Gastroesophageal sphincter (tissue), 4 donors: ENCODE data around the gene TMEM117. TPM values are rescaled to one million over a fixed set of nuclear protein-coding genes. Genes with fewer than 3 reads are reported as not detected.

ENCODE experiments used
- ATAC-seq: fragments of 150-250 bp; one replicate; pipeline ENCODE4 v1.9.1; 2016; ENCODE audit warnings: mild to moderate bottlenecking, moderate library complexity
- H3K27ac ChIP-seq, 4 donors: fragments of 200-600 bp; sonication (generic) in 3 of 4; 1 replicate in 3 of 4; 2 replicates in 1 of 4; pipeline ENCODE4 v1.5.1; 2016 to 2019
- H3K27me3 ChIP-seq: fragments of 200-600 bp; sonication (generic); one replicate; pipeline ENCODE4 v1.5.1; 2019
- H3K36me3 ChIP-seq, 2 donors: fragments of 200-600 bp; sonication (generic); one replicate each; pipeline ENCODE4 v1.5.1; 2019; ENCODE audit warnings: control low read depth in 1 of 2
- H3K4me1 ChIP-seq, 3 donors: fragments of 200-600 bp; sonication (generic); 1 replicate in 2 of 3; 2 replicates in 1 of 3; pipeline ENCODE4 v1.5.1; 2016 to 2019; ENCODE audit warnings: control low read depth in 2 of 3
- H3K4me3 ChIP-seq, 2 donors: fragments of 200-600 bp; sonication (generic); one replicate each; pipeline ENCODE4 v1.5.1; 2019; ENCODE audit warnings: mild to moderate bottlenecking in 1 of 2, moderate library complexity in 1 of 2
- H3K9me3 ChIP-seq, 3 donors: fragments of 200-600 bp; sonication (generic); one replicate each; pipeline ENCODE4 v1.5.1; 2017 to 2019; ENCODE audit warnings: control low read depth in 2 of 3
- EP300 ChIP-seq: sonication (generic); formaldehyde crosslinking; IDR thresholded peaks from one replicate; pipeline ENCODE4 v1.6.1; 2017; ENCODE audit warnings: antibody characterized with exemption, mild to moderate bottlenecking
- POLR2A ChIP-seq, 2 donors: fragments of 450-650 bp; IDR thresholded peaks; one replicate each; pipeline ENCODE4 v1.6.1; 2017; ENCODE audit warnings: antibody characterized with exemption in 2 of 2, mild to moderate bottlenecking in 2 of 2, moderate library complexity in 1 of 2
- POLR2AphosphoS5 ChIP-seq: sonication (generic); formaldehyde crosslinking; IDR thresholded peaks from one replicate; pipeline ENCODE4 v1.6.1; 2017; ENCODE audit warnings: antibody characterized with exemption
- WGBS, 2 donors: methylation state at CpG; one replicate each; pipeline ENCODE4 v1.1.5; 2018; ENCODE audit warnings: low coverage in 1 of 2; 5-methylcytosine and 5-hydroxymethylcytosine counted together
- total RNA-seq, 4 donors: library from RNA; depleted of rRNA; stranded (reverse); fragments of >200 nt; gene quantifications; one replicate each; pipeline ENCODE4 v1.1.0, GENCODE V29; 2016
- TF ChIP-seq, protein P1 (sequence below), 4 experiments: fragments of 200-600 bp in 2 of 4; fragments of 450-650 bp in 2 of 4; sonication (generic) in 1 of 4; IDR thresholded peaks; one replicate each; pipeline ENCODE4 v1.5.1; 2017 to 2019; ENCODE audit warnings: antibody characterized with exemption in 4 of 4, mild to moderate bottlenecking in 2 of 4, moderate library complexity in 2 of 4

TMEM117 gene
- total RNA-seq, 4 donors from 2014 or later: 7.8 to 21.5 (median 12.3) TPM

DNA sequence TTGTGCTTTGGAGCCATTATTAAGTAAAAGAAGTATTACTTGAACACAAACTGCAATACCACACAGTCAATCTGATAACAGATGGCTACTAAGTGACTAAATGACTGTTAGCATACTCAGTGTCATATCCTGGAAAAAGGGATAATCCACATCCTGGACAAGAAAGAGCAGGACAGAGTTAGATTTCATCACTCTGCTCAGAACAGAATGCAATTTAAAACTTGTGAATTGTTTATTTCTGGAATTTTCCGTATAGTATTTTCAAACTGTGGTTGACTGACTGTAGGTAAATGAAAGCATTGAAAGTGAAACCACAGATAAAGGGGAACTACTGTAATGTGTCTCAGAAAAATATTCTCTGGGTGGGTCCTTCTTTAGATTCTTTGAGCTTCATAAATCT is 458.8 kb downstream of the TMEM117 start:
- no peaks in the 10 kb centered on the region for H3K36me3 ChIP-seq
- no peaks in the 10 kb centered on the region for H3K4me1 ChIP-seq
- no peak overlapping the region for H3K27ac ChIP-seq
- no peak for ATAC-seq
- H3K4me3 ChIP-seq: no peak overlapping the region
- peaks cover 0 to 44% (median 0%) of the 10 kb centered on the region in 3 donors for H3K9me3 ChIP-seq
- TF ChIP-seq, protein P1, sequence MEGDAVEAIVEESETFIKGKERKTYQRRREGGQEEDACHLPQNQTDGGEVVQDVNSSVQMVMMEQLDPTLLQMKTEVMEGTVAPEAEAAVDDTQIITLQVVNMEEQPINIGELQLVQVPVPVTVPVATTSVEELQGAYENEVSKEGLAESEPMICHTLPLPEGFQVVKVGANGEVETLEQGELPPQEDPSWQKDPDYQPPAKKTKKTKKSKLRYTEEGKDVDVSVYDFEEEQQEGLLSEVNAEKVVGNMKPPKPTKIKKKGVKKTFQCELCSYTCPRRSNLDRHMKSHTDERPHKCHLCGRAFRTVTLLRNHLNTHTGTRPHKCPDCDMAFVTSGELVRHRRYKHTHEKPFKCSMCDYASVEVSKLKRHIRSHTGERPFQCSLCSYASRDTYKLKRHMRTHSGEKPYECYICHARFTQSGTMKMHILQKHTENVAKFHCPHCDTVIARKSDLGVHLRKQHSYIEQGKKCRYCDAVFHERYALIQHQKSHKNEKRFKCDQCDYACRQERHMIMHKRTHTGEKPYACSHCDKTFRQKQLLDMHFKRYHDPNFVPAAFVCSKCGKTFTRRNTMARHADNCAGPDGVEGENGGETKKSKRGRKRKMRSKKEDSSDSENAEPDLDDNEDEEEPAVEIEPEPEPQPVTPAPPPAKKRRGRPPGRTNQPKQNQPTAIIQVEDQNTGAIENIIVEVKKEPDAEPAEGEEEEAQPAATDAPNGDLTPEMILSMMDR (IDR thresholded peaks at IDR 0.05): no peak
- no peak for TF ChIP-seq EP300
- H3K27me3 ChIP-seq: no peaks in the 10 kb centered on the region
- WGBS, 2 donors: 75 to 94% methylated on average over 1 of the region's 1 CpG

DNA sequence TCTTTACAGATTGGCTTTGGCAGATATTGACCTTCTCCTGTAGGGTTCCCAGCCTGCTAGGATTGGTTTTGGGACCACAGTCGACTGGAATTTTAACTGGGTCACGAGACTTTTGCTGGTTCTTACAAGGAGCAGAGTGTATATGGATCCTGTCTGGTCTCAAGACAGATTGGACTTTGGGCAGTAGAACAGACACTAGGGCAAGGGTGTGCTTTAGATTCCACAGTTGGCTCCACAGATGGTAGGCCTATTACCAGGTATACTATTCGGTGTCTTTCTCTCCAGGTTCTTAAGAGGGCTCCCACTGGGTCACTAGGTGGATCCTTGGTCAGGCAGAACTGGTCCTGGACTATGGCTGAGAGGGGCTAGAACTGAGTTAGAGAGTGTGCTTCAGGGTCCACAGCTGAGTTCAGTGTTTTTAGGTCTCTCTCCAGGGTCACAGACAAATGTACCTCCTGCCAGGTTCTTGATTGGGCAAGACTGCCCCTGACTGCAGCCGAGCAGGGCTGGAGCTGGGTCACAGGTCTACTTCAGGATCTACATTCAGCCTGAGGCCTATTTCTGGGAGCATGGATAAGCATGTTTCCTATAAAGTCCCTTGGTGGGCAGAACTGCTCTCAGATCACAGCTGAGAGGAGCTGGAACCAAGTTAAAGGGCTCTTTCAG is 460.2 kb downstream of the TMEM117 start:
- WGBS, 2 donors: 90 to 100% methylated on average over 1 to 2 of the region's 4 CpGs
- ATAC-seq: no peak
- no peak for TF ChIP-seq POLR2A (IDR thresholded peaks at IDR 0.05)
- TF ChIP-seq POLR2AphosphoS5: no peak
- TF ChIP-seq, protein P1 (IDR thresholded peaks at IDR 0.05): no peak
- TF ChIP-seq EP300: no peak
- Histone ChIP-seq H3K4me3 (no peak overlapping the region), H3K27ac (no peak overlapping the region), H3K27me3 (no peaks in the 10 kb centered on the region), H3K4me1 (no peaks in the 10 kb centered on the region), H3K9me3 (peaks cover 0 to 31% (median 0%) of the 10 kb centered on the region in 3 donors), H3K36me3 (no peaks in the 10 kb centered on the region)

DNA sequence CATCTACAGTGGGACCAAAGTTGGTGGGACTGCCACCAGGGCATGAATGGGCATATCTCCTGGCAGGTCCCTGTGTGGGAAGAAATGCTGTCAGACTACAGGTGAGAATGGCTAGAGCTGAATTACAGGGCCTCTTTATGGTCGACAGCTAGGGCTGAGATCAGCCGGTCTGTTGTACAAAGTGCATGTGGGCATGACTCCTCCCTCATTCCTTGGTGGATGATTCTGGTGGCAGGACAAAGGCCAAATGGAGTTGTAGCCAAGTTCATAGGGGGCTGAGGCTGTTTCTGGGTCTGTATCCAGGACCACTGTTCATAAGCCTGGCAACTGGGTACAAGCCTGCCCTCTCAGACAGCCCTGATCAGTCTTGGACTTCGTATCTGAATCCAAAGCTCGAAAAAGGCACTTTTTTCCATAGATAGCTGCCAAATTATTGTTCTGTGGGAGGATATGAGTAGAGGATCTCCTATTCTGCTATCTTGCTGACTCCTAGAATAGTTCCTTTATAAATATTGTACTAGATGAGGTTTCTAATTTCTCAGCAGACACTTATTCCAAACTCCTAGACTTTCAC is 460.8 kb downstream of the TMEM117 start:
- Histone ChIP-seq H3K27ac (no peak overlapping the region), H3K4me1 (no peaks in the 10 kb centered on the region), H3K9me3 (peaks cover 0 to 26% (median 0%) of the 10 kb centered on the region in 3 donors), H3K4me3 (no peak overlapping the region), H3K36me3 (peaks cover 0 to 3% of the 10 kb centered on the region in 2 donors), H3K27me3 (no peaks in the 10 kb centered on the region)
- WGBS, 2 donors: 64 to 75% methylated on average over 2 to 4 of the region's 4 CpGs
- TF ChIP-seq POLR2A (IDR thresholded peaks at IDR 0.05): no peak
- no peak for TF ChIP-seq POLR2AphosphoS5
- TF ChIP-seq, protein P1 (IDR thresholded peaks at IDR 0.05): no peak
- no peak for TF ChIP-seq EP300
- no peak for ATAC-seq

DNA sequence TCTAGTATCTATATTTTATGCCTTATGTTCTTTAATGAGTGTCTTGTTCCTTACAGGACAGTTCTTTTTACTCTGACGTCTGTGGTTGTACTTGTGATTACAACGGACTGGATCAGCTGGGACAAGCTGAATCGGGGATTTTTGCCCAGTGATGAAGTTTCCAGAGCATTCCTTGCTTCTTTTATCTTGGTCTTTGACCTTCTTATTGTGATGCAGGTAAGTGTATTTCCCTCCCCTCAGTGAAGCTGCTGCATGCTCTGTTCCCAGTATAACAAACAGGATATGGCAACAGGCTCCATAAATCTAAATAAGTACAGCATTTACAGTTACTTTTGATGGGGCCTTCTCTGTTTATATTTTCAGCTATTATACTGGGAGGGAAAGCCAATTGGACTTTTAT is 463.6 kb downstream of the TMEM117 start:
- TF ChIP-seq POLR2A (IDR thresholded peaks at IDR 0.05) (no peak), POLR2AphosphoS5 (no peak), EP300 (no peak)
- TF ChIP-seq, protein P1 (IDR thresholded peaks at IDR 0.05): no peak
- Histone ChIP-seq H3K9me3 (peaks cover 0 to 24% (median 0%) of the 10 kb centered on the region in 3 donors), H3K4me3 (no peak overlapping the region), H3K27ac (no peak overlapping the region), H3K27me3 (no peaks in the 10 kb centered on the region), H3K4me1 (no peaks in the 10 kb centered on the region), H3K36me3 (peaks cover 0 to 16% of the 10 kb centered on the region in 2 donors)
- 65 to 81% methylated on average over 2 to 3 of the region's 3 CpGs for WGBS, 2 donors
- no peak for ATAC-seq
